ENCODE measurements around the gene RABL2B.
"Not testable (repeated sequence)": the region's sequence is repeated elsewhere in the genome, so short reads cannot be mapped to it uniquely, and the experiment has no call there.

- not testable (repeated sequence) for TF ChIP-seq CTCF (IDR thresholded peaks at IDR 0.05); TEAD4 (CRISPR knock-in tag; IDR thresholded peaks at IDR 0.05); AFF4 (CRISPR knock-in tag; IDR thresholded peaks at IDR 0.05; ENCODE audit: borderline replicate concordance); MAX (CRISPR knock-in tag; IDR thresholded peaks at IDR 0.05); USF2 (CRISPR knock-in tag; IDR thresholded peaks at IDR 0.05); SMAD3 (CRISPR knock-in tag; IDR thresholded peaks at IDR 0.05; ENCODE audit: borderline replicate concordance); FOXP4 (CRISPR knock-in tag; IDR thresholded peaks at IDR 0.05)
Observed at GRCh38 chr22:50786936-50787335, 3.5 kb upstream of the RABL2B start.
